NCI-H187 treated with DMSO at 0.1 percent for 48 hours (cell line): ENCODE measurements around the gene CSNK1D.

ENCODE experiments used
- DNase-seq: peaks from one replicate; lab custom pipeline; 2025; lab: John Stamatoyannopoulos, UW

Gene CSNK1D

GRCh38 chr17:82228278-82228841 is 45.1 kb downstream of the CSNK1D start:
- DNase-seq, result no peak

- DNase-seq, result no peak
These were observed 45.7 kb downstream of the CSNK1D start for GRCh38 chr17:82227629-82228277.

GRCh38 chr17:82226809-82227628 is 46.5 kb downstream of the CSNK1D start:
- DNase-seq, result no peak

- DNase-seq, result no peak
These were observed 47.2 kb downstream of the CSNK1D start for GRCh38 chr17:82226146-82226808.

GRCh38 chr17:82225368-82226029 is 48.0 kb downstream of the CSNK1D start:
- DNase-seq, result no peak

GRCh38 chr17:82224666-82225065 is 48.8 kb downstream of the CSNK1D start:
- no peak for DNase-seq

GRCh38 chr17:82223517-82223916 is 50.0 kb downstream of the CSNK1D start:
- DNase-seq, result no peak

GRCh38 chr17:82222816-82223215 is 50.7 kb downstream of the CSNK1D start:
- DNase-seq, result no peak

- DNase-seq, result no peak
These were observed 52.1 kb downstream of the CSNK1D start for GRCh38 chr17:82221341-82221902.

GRCh38 chr17:82219753-82220709 is 53.5 kb downstream of the CSNK1D start:
- DNase-seq, result no peak

- no peak for DNase-seq
These were observed 54.4 kb downstream of the CSNK1D start for GRCh38 chr17:82219083-82219482.

GRCh38 chr17:82218349-82219075 is 55.0 kb downstream of the CSNK1D start:
- DNase-seq, result no peak

GRCh38 chr17:82217530-82218204 is 55.8 kb downstream of the CSNK1D start:
- DNase-seq, result no peak

- DNase-seq, result no peak
These were observed 56.4 kb downstream of the CSNK1D start for GRCh38 chr17:82217120-82217529.

- no peak for DNase-seq
These were observed 57.0 kb downstream of the CSNK1D start for GRCh38 chr17:82216301-82217119.

GRCh38 chr17:82215972-82216300 is 57.6 kb downstream of the CSNK1D start:
- DNase-seq, result no peak

- DNase-seq, result no peak
These were observed 58.2 kb downstream of the CSNK1D start for GRCh38 chr17:82215095-82215971.
